Measurements from ENCODE around the gene MYBPH.

MYBPH gene

GRCh38 chr1:203174324-203174985 is 1.2 kb downstream of the MYBPH start:
- Histone ChIP-seq H3K27ac (ENCODE audit: low read length) (no peak overlapping the region), H3K4me1 (ENCODE audit: low read length) (no peaks in the 10 kb centered on the region), H3K79me2 (ENCODE audit: low read length) (no peaks in the 10 kb centered on the region), H2AFZ (ENCODE audit: low read length) (no peak overlapping the region), H3K4me3 (ENCODE audit: low read length) (no peak overlapping the region), H3K27me3 (replicated peaks; ENCODE audit: insufficient read depth, low read length) (no peaks in the 10 kb centered on the region), H4K20me1 (ENCODE audit: insufficient read depth, low read length) (no peaks in the 10 kb centered on the region), H3K36me3 (replicated peaks; ENCODE audit: insufficient read depth, low read length) (no peaks in the 10 kb centered on the region), H3K9ac (ENCODE audit: low read length) (no peak overlapping the region), H3F3A (ENCODE audit: insufficient read depth, low read length) (no peaks in the 10 kb centered on the region), H3K9me3 (replicated peaks; ENCODE audit: insufficient read depth, low read length) (no peaks in the 10 kb centered on the region), H3K4me2 (ENCODE audit: low read depth, low read length) (no peak overlapping the region), H3K9me2 (replicated peaks; ENCODE audit: insufficient read depth, low read length) (no peaks in the 10 kb centered on the region)
- TF ChIP-seq, protein P1, sequence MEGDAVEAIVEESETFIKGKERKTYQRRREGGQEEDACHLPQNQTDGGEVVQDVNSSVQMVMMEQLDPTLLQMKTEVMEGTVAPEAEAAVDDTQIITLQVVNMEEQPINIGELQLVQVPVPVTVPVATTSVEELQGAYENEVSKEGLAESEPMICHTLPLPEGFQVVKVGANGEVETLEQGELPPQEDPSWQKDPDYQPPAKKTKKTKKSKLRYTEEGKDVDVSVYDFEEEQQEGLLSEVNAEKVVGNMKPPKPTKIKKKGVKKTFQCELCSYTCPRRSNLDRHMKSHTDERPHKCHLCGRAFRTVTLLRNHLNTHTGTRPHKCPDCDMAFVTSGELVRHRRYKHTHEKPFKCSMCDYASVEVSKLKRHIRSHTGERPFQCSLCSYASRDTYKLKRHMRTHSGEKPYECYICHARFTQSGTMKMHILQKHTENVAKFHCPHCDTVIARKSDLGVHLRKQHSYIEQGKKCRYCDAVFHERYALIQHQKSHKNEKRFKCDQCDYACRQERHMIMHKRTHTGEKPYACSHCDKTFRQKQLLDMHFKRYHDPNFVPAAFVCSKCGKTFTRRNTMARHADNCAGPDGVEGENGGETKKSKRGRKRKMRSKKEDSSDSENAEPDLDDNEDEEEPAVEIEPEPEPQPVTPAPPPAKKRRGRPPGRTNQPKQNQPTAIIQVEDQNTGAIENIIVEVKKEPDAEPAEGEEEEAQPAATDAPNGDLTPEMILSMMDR (IDR thresholded peaks at IDR 0.05; ENCODE audit: low read length): no peak
- TF ChIP-seq EZH2phosphoT487 (IDR thresholded peaks at IDR 0.05; ENCODE audit: low read length) (no peak), EZH2 (optimal IDR thresholded peaks at IDR 0.05; ENCODE audit: low read depth, low read length) (no peak)
- no peak for DNase-seq

GRCh38 chr1:203173566-203173965 is 2.1 kb downstream of the MYBPH start:
- no peak overlapping the region for H3K9ac ChIP-seq (ENCODE audit: low read length)
- no peak overlapping the region for H3K27ac ChIP-seq (ENCODE audit: low read length)
- no peak for DNase-seq
- no peak overlapping the region for H3K4me2 ChIP-seq (ENCODE audit: low read depth, low read length)
- no peaks in the 10 kb centered on the region for H3K9me3 ChIP-seq (replicated peaks; ENCODE audit: insufficient read depth, low read length)
- no peak overlapping the region for H2AFZ ChIP-seq (ENCODE audit: low read length)
- H3K79me2 ChIP-seq (ENCODE audit: low read length): no peaks in the 10 kb centered on the region
- H3K27me3 ChIP-seq (replicated peaks; ENCODE audit: insufficient read depth, low read length): no peaks in the 10 kb centered on the region
- H3K36me3 ChIP-seq (replicated peaks; ENCODE audit: insufficient read depth, low read length): no peaks in the 10 kb centered on the region
- no peaks in the 10 kb centered on the region for H3K4me1 ChIP-seq (ENCODE audit: low read length)
- H3K9me2 ChIP-seq (replicated peaks; ENCODE audit: insufficient read depth, low read length): no peaks in the 10 kb centered on the region
- no peak for TF ChIP-seq EZH2 (optimal IDR thresholded peaks at IDR 0.05; ENCODE audit: low read depth, low read length)
- TF ChIP-seq EZH2phosphoT487 (IDR thresholded peaks at IDR 0.05; ENCODE audit: low read length): no peak
- TF ChIP-seq, protein P1 (IDR thresholded peaks at IDR 0.05; ENCODE audit: low read length): no peak
- H3K4me3 ChIP-seq (ENCODE audit: low read length): no peak overlapping the region
- H3F3A ChIP-seq (ENCODE audit: insufficient read depth, low read length): no peaks in the 10 kb centered on the region
- H4K20me1 ChIP-seq (ENCODE audit: insufficient read depth, low read length): no peaks in the 10 kb centered on the region

DNA sequence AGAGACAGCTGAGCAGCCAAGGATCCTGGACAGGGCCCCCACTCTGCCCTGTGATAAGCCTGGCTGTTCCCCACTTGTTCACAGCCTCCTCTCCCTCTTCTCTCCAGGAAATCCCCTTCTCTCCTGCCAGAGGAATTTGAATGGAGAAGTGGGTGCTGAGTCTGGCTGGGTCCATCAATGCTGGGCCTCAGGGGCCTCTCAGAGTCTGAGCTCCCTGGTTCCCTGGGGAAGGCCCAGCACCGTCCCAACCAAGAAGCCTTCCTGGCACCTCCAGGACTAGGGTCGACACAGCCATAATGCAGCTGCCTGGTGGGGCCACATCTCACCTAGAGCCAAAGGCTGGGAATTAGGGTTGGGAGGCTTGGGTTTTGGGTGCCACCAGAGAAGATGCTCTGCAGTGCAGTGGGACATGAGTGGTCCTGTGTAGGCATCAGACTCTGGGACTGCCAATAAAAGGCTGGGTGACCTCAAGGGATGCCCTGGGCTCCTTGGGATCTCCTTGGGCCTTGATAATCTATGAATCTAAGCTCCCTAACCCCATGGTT is 2.5 kb downstream of the MYBPH start:
- H3K36me3 ChIP-seq (replicated peaks; ENCODE audit: insufficient read depth, low read length): no peaks in the 10 kb centered on the region
- H3K4me2 ChIP-seq (ENCODE audit: low read depth, low read length): no peak overlapping the region
- no peak overlapping the region for H3K4me3 ChIP-seq (ENCODE audit: low read length)
- no peaks in the 10 kb centered on the region for H3K27me3 ChIP-seq (replicated peaks; ENCODE audit: insufficient read depth, low read length)
- H3K27ac ChIP-seq (ENCODE audit: low read length): no peak overlapping the region
- no peaks in the 10 kb centered on the region for H3K9me3 ChIP-seq (replicated peaks; ENCODE audit: insufficient read depth, low read length)
- H3K9ac ChIP-seq (ENCODE audit: low read length): no peak overlapping the region
- H3K9me2 ChIP-seq (replicated peaks; ENCODE audit: insufficient read depth, low read length): no peaks in the 10 kb centered on the region
- H3K4me1 ChIP-seq (ENCODE audit: low read length): no peaks in the 10 kb centered on the region
- no peak for TF ChIP-seq EZH2 (optimal IDR thresholded peaks at IDR 0.05; ENCODE audit: low read depth, low read length)
- TF ChIP-seq EZH2phosphoT487 (IDR thresholded peaks at IDR 0.05; ENCODE audit: low read length): no peak
- TF ChIP-seq, protein P1 (IDR thresholded peaks at IDR 0.05; ENCODE audit: low read length): no peak
- H2AFZ ChIP-seq (ENCODE audit: low read length): no peak overlapping the region
- H4K20me1 ChIP-seq (ENCODE audit: insufficient read depth, low read length): no peaks in the 10 kb centered on the region
- no peak for DNase-seq
- H3K79me2 ChIP-seq (ENCODE audit: low read length): no peaks in the 10 kb centered on the region
- no peaks in the 10 kb centered on the region for H3F3A ChIP-seq (ENCODE audit: insufficient read depth, low read length)

All from MM.1S (cell line).